RKO (cell line): Measurements from ENCODE around the gene ADGRB3.
"Not testable (repeated sequence)": the region's sequence is repeated elsewhere in the genome, so short reads cannot be mapped to it uniquely, and the experiment has no call there.

Experiments
- DNase-seq: peaks from one replicate; pipeline ENCODE4 v3.0.0-alpha.2; 2016; ENCODE audit warnings: low spot score

Gene ADGRB3

GRCh38 chr6:69038841-69039240 is 403.8 kb downstream of the ADGRB3 start:
- peak; percentile 43 for DNase-seq

GRCh38 chr6:69042297-69042696 is 407.2 kb downstream of the ADGRB3 start:
- DNase-seq, result no peak

- no peak for DNase-seq
Observed at GRCh38 chr6:69044534-69044933, 409.5 kb downstream of the ADGRB3 start.

- DNase-seq, result no peak
Observed at GRCh38 chr6:69059413-69059812, 424.3 kb downstream of the ADGRB3 start.

GRCh38 chr6:69061066-69061465 is 426.0 kb downstream of the ADGRB3 start:
- no peak for DNase-seq

GRCh38 chr6:69063401-69063800 is 428.3 kb downstream of the ADGRB3 start:
- DNase-seq, result no peak

- no peak for DNase-seq
Observed at GRCh38 chr6:69064226-69064625, 429.1 kb downstream of the ADGRB3 start.

- peak; percentile 3 for DNase-seq
Observed at GRCh38 chr6:69069881-69070280, 434.8 kb downstream of the ADGRB3 start.

GRCh38 chr6:69072796-69073195 is 437.7 kb downstream of the ADGRB3 start:
- DNase-seq, result no peak

- DNase-seq, result no peak
Observed at GRCh38 chr6:69084746-69085335, 449.8 kb downstream of the ADGRB3 start.

GRCh38 chr6:69086689-69087088 is 451.6 kb downstream of the ADGRB3 start:
- DNase-seq, result no peak

- no peak for DNase-seq
Observed at GRCh38 chr6:69089539-69089938, 454.5 kb downstream of the ADGRB3 start.

GRCh38 chr6:69090132-69090531 is 455.1 kb downstream of the ADGRB3 start:
- DNase-seq, result peak; percentile 5

GRCh38 chr6:69096681-69097080 is 461.6 kb downstream of the ADGRB3 start:
- no peak for DNase-seq

- DNase-seq, result no peak
Observed at GRCh38 chr6:69097948-69098347, 462.9 kb downstream of the ADGRB3 start.

- no peak for DNase-seq
Observed at GRCh38 chr6:69098910-69099309, 463.8 kb downstream of the ADGRB3 start.

GRCh38 chr6:69100772-69101171 is 465.7 kb downstream of the ADGRB3 start:
- DNase-seq, result no peak

- DNase-seq, result no peak
Observed at GRCh38 chr6:69102416-69102815, 467.3 kb downstream of the ADGRB3 start.

GRCh38 chr6:69105288-69105687 is 470.2 kb downstream of the ADGRB3 start:
- no peak for DNase-seq

- DNase-seq, result no peak
Observed at GRCh38 chr6:69106511-69106910, 471.4 kb downstream of the ADGRB3 start.

- no peak for DNase-seq
Observed at GRCh38 chr6:69111301-69111700, 476.2 kb downstream of the ADGRB3 start.

- DNase-seq, result no peak
Observed at GRCh38 chr6:69116658-69117057, 481.6 kb downstream of the ADGRB3 start.

GRCh38 chr6:69121461-69122406 is 486.7 kb downstream of the ADGRB3 start:
- not testable (repeated sequence) for DNase-seq

- DNase-seq, result no peak
Observed at GRCh38 chr6:69122407-69122773, 487.3 kb downstream of the ADGRB3 start.
